Left colon (tissue), 2 donors: ENCODE measurements around the gene TREX2. TPM values are rescaled to one million over a fixed set of nuclear protein-coding genes. Genes with fewer than 3 reads are reported as not detected.

Experiments used
- ATAC-seq: fragments of 200-7000 bp; cut with Tn5 transposase; one replicate; pipeline ENCODE4 v1.9.1; 2020; ENCODE audit warnings: mild to moderate bottlenecking, moderate library complexity
- DNase-seq, 2 donors: peaks; one replicate each; pipeline ENCODE4 v3.0.0-alpha.2; 2020
- intact Hi-C, 2 donors: fragments of 100-400 bp; cut with DNase I in 1 of 2; cut with micrococcal nuclease in 1 of 2; formaldehyde crosslinking; loops; one replicate each; pipeline versions ENCODE4 v1.11.2 to v1.14.0; 2022; cut with DNase I, micrococcal nuclease
- total RNA-seq, 2 donors: library from RNA; stranded (reverse); fragmentation: NEBNext Ultra II Directional; extraction: Animal tissue kit (Norgen Biotek cat#: 25700); gene quantifications; one replicate each; pipeline ENCODE4 v1.2.1, GENCODE V29; 2021
- donor health status: DM: no; HTN: no; CAD: no.
- donor health status: DM: yes; HTN: yes; CAD: no.

TREX2 gene
- total RNA-seq, 2 donors from 2014 or later, result 0.42 to 0.73 TPM

DNA sequence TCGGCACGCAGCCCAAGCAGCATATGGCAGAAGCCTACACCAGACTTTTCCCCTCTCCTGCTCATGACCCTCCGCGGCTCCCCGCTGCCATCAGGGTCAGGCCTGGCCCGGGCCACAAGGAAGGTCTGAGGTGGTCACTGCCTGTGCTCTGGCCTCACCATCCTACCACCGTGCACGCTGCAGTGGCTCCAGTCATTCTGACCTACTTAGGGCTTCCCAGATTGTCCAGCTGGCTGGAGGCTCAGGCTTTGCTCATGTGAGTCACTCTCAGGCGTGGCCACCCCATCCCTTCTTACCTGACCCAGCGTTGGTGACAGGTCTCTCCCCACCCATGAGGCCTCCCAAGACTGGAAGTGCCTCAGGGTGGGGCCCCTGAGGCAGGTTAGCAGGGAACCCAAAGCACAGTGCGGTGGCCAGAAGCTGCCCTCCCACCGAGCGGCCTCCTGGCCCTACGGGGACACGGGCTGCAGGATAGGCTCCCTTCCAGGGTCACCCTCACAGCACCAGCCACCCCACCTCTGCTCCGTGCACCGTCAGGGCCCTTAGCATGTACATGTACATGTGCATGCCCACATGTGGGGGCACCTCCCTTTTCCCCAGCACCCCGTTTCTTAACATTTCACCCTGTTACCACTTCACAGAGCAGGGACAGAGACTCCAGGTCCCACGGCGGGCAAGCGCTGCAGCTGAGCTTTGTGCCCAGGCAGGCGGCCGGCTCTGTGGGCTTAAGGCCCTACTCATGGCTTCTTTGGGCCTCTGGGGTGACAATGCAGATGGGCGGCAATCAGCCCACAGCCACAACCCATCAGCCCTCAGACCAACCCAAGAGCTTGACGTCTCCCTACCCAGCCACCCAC is 2.2 kb downstream of the TREX2 start:
- intact Hi-C loops, result no loop called here
- ATAC-seq (no peak), DNase-seq (no peak)

DNA sequence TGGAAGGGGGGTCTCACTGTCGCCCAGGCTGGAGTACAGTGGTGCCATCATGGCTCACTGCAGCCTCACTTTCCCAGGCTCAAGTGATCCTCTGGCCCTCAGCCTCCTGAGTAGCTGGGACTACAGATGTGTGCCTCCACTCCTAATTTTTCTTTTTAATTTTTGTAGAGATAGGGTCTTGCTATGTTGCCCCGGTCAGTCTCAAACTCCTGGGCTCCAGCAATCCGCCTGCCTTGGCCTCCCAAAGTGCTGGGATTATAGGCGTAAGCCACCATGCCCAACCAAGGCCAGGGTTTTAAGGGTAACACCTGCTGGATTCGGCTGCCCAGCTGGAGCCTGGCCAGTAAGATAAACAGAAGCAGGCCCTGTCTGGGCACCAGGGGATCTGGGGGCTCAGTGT is 3.4 kb downstream of the TREX2 start:
- ATAC-seq, result no peak
- DNase-seq, result no peak
- intact Hi-C loops, result no loop called here

GRCh38 chrX:153441981-153442380 is 3.9 kb downstream of the TREX2 start:
- intact Hi-C loops, result no loop called here
- DNase-seq (no peak), ATAC-seq (no peak)

DNA sequence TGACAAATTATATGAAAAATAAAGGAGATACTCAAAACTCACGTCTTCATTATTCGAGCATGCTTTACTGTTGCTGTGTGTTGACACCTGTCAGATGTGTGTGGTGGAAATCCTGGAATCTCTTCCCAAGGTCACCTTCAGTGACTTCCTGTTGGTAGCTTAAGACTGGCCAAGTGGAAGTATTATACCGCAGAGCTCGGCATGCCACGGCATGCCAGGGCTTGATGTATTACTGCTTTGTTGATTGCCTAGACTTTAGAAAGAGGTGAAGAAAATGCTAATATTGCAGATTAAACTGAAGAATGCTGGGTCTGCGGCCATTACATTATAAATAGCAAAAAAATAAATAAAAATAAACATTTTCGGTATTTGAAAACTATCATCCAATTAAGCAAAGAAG is 4.6 kb downstream of the TREX2 start:
- intact Hi-C loops, result no loop called here
- no peak for ATAC-seq
- DNase-seq, result no peak

- ATAC-seq, result no peak
- intact Hi-C loops, result no loop called here
These were observed 5.2 kb downstream of the TREX2 start for GRCh38 chrX:153440556-153441135.

GRCh38 chrX:153439977-153440376 is 5.9 kb downstream of the TREX2 start:
- intact Hi-C loops, result no loop called here
- no peak for DNase-seq
- no peak for ATAC-seq

More at GRCh38 chrX:153440556-153441135, 5.2 kb downstream of the TREX2 start:
- DNase-seq, result no peak

DNA sequence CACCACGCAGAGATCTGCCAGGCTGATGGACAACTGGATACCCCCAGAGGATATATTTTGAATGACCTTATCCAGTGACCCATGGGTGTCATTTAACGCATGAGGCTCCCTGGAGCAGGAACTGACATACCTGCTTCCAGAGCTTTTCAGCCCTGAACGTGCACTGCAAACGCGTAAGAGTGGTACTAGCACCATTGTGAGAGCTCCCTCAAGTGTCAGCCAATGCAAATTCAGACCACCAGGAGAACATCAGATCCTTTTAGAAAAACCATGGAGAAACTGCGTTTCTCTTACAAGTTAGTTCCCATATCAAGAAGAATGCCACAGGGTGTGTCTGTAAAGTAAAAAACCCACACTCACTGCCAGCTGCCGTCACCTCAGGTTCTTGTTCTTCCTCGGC is 7.3 kb downstream of the TREX2 start:
- ATAC-seq (no peak), DNase-seq (no peak)
- intact Hi-C loops, result no loop called here

- intact Hi-C loops, result no loop called here
- ATAC-seq (no peak), DNase-seq (no peak)
These were observed 10.0 kb downstream of the TREX2 start for GRCh38 chrX:153435845-153436244.

- intact Hi-C loops, result no loop called here
- DNase-seq (no peak), ATAC-seq (no peak)
These were observed 11.1 kb downstream of the TREX2 start for GRCh38 chrX:153434801-153435200.

GRCh38 chrX:153433781-153434285 is 12.0 kb downstream of the TREX2 start:
- DNase-seq, result no peak
- intact Hi-C loops, result no loop called here
- no peak for ATAC-seq

DNA sequence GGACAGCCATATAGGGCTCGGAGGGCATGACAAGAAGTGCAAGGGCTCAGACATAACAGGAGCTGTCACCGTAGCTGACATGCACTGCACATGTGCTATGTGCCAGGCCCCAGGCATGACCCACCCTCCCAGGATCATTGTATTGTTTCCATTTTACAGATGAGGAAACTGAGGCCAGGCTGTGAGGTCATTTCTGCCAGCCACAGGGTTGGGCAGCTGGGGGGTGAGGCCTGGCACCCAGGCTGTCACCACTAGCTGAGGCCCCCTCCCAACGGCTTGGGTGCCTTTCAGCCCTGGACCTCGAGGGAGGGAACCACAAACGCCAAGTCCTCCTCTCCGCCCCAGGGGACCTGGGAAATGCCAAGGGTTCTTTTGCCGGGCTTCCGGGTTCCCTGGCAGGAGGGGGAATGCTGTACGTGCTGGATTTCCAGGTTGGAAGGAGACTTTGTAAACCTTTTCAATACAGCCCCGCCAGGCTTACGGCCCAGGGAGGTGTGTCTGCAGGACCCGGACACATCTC is 12.6 kb downstream of the TREX2 start:
- no peak for ATAC-seq
- intact Hi-C loops, result no loop called here
- no peak for DNase-seq

DNA sequence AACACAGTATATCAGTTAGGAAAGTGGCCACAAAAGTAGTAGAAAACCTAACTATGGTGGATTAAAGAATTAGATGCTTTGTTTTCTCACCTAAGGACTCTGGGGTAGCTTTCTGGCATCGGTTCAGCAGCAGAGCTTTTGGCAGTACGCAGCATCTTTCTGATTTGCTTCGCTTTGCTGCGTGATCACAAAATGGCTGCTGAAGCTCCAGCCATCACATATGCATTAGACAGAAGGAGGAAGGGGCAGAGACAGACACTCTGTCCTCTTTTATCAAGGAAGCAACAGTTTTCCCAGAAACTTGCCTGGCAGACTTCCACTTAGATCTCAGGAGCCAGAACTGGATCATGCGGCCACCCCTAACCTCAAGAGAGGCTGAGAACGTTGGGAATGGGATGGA is 15.1 kb downstream of the TREX2 start:
- ATAC-seq (no peak), DNase-seq (no peak)
- intact Hi-C loops, result no loop called here

GRCh38 chrX:153426204-153426603 is 19.7 kb downstream of the TREX2 start:
- intact Hi-C loops, result no loop called here
- DNase-seq (no peak), ATAC-seq (no peak)

DNA sequence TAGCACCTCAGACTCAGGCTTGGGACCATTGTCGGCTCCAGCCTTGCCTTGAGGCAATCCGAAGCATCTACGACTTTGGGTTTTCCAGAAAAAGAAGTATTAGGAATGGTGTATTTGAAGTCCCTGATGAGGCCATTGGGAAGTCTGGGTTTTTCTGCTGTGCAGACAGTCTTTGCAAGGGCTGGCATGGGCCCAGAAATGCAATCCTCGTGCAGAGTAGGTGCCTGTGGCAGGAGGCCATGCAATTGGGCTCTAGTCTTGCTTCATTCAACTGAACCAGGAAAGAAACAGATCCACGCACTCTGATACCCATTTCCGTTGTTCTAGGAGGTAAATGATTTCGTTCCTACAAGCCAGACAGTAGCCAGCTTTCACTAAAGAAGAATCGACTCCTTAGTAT is 22.2 kb downstream of the TREX2 start:
- DNase-seq (peak in 1 of 2 donors; percentile 12), ATAC-seq (no peak)
- intact Hi-C loops, result no loop called here

DNA sequence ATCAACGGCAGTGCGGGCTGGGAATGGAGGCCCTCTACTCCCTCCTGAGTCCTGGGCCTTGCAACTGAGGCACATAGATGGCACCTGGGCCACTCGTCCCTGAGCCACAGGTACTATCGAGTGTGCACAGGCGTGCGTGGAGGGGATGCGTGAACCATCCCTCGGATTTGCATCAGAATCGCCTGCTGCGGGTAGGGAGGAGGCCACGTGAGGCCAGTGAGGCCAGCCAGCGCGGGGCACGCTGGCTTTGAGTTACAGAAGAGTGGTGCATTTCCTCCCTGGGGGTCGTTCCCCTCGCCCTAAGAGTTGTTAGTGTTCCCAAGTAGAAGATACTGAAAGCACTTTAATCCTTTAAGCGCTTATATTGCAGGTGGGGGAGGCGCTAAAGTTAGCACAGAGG is 24.0 kb downstream of the TREX2 start:
- DNase-seq (no peak), ATAC-seq (no peak)
- intact Hi-C loops, result no loop called here

DNA sequence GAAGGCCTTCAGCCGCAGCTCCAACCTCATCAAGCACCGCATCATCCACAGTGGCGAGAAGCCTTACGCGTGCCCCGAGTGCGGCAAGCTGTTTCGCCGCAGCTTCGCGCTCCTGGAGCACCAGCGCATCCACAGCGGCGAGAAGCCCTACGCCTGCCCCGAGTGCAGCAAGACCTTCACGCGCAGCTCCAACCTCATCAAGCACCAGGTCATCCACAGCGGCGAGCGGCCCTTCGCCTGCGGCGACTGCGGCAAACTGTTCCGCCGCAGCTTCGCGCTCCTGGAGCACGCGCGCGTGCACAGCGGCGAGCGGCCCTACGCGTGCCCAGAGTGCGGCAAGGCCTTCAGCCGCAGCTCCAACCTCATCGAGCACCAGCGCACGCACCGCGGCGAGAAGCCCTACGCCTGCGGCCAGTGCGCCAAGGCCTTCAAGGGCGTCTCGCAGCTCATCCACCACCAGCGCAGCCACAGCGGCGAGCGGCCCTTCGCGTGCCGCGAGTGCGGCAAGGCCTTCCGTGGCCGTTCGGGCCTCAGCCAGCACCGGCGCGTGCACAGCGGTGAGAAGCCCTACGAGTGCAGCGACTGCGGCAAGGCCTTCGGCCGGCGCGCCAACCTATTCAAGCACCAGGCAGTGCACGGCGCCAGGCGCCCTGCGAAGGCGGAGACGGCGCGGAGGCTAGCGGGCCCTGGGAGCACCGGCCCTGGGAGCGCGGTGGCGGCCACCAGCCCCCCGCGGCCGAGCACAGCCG is 24.8 kb downstream of the TREX2 start:
- ATAC-seq, result no peak

GRCh38 chrX:153417637-153418036 is 28.2 kb downstream of the TREX2 start:
- DNase-seq, result no peak
- intact Hi-C loops, result no loop called here
- ATAC-seq, result no peak

More for the DNA sequence above, 24.8 kb downstream of the TREX2 start:
- intact Hi-C loops, result no loop called here
- no peak for DNase-seq

- DNase-seq (no peak), ATAC-seq (no peak)
- intact Hi-C loops, result no loop called here
These were observed 28.9 kb downstream of the TREX2 start for GRCh38 chrX:153416781-153417450.
